DMS114 treated with DMSO at 0.1 percent for 48 hours (cell line): ENCODE measurements around the gene OXT.
"Not testable (repeated sequence)": the region's sequence is repeated elsewhere in the genome, so short reads cannot be mapped to it uniquely, and the experiment has no call there.

ENCODE experiments used
- DNase-seq: peaks from one replicate; lab custom pipeline; 2025; ENCODE audit not compliant: unreplicated experiment; lab: John Stamatoyannopoulos, UW

Gene OXT

DNA sequence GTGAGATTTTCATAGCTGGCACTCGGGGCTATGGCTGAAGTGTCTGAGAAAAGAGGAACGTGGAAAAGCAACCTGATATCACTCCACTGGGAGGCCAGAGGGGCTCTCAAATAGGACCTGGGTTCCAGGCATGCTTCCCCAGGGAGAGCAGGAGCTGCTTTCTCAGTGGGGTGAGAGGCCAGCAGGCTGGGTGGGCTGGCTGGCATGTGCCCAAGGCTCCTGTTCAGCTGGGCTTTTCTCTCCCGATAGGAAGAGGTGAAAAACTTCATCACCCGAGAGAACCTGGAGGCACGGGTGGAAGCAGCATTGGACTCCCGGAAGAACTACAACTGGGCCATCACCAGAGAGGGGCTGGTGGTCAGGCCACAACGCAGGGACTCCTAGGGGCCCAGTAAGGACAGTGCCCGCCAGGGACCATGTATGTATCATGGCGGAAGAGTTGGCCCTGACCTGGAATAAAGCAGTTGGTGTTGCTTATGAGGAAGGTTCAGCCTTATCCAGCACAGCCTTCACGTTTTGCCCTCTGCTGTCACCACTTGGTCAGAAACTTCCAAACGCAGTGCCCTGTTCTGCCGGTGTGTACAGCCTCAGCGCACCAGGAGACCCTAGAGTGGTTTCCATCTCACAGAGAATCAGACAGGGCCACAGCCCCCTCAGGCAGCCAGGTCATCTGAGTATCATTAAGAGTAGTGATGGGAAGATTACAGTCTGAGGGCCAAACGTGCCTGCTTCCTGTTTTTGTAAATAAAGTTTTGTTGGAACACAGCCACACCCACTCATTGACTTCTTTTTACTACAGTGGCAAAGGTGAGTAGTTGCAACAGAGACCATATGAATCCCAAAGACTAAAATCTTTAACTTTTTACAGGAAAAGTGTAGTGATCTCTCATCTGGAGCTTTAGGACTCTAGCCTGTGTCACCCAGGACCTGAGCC is 23.7 kb upstream of the OXT start:
- no peak for DNase-seq

DNA sequence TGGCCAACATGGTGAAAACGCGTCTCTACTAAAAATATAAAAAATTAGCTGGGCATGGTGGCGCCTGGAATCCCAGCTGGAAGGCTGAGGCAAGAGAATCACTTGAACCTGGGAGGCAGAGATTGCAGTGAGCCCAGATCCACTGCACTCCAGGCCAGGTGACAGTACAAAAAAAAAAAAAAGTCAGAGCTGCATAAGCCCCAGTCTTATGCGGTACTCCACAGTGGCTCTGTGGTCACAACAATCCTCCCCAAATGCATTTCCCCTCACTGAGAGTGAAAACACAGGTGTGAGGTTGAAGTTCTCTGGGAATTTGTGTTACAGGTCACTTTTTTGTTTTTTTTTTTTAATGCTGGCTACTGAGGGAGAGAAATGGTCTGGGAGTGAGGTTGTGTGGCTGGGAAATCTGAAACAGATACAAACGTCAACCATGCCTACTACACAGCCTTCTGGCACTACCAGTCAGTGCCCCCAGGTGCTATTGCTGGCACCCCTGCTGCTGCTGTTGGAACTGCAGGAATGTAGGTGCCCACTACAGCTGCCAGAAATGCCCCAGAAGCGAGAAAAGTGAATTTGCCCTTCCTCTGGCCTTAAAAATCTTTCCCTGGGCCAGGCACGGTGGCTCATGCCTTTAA is 19.9 kb upstream of the OXT start:
- no peak for DNase-seq

DNA sequence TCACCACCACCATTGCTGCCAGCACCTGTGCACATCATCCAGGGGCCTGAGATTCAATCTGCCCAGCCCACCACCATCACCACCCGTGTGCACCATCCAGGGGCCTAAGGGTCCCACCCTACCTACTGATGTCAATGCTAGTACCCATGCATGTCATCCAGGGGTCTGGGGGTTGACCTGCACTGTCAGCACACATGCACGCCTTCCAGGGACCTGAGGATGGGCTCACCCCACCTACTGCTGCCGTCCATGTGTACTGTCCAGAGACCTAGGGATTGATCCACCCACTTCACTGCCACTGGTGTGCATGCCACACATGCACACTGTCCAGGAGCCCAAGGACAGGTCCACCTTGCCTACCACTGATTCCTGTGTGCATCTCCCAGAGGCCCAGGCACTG is 11.9 kb upstream of the OXT start:
- no peak for DNase-seq

DNA sequence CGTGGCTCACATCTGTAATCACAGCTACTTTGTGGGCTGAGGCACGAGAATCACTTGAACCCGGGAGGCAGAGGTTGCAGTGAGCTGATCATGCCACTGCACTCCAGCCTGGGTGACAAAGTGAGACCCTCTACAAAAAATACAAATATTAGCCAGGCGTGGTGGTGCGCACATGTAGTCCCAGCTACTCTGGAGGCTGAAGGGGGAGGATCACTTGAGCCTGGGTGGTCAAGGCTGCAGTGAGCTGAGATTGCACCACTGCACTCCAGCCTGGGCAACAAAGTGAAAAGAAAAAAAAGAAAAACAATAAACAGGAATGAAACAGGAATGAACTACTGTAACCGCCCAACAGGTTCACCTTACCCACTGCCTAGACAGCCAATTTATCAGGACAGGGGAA is 7.3 kb upstream of the OXT start:
- not testable (repeated sequence) for DNase-seq

DNA sequence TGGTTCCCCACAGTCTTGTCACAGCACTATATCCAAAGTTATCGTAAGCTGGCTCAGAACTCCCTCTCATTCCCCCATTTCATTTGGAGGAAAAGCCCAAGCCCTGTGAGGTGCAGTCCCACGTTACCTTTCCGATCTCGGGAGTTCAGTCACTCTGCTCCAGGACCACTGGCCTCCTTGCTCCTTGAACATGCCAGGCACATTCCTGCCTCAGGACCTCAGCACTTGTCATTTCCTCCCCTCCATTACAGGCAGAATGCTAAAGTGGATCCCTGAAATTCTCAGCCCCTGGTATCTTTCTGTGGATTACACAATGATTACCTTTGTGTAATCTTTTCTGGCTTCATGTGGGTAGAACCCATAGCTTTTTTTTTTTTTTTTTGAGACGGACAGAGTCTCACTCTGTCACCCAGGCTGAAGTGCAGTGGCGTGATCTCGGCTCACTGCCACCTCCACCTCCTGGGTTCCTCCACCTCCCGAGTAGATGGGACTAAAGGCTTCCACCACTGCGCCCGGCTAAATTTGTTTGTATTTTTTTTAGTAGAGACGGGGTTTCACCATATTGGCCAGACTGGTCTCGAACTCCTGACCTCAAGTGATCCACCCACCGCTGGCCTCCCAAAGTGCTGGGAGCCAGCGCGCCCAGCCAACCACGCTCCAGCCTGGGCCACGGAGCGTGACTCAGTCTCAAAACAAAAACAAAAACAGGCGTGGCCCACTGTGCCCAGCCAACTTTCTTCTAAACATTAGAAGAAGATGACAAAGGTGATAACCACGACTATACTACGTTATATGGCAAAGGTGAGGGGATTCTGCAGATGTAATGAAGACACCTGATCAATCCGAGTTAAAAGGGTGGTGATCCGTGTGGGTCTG is 4.0 kb upstream of the OXT start:
- DNase-seq, result no peak

DNA sequence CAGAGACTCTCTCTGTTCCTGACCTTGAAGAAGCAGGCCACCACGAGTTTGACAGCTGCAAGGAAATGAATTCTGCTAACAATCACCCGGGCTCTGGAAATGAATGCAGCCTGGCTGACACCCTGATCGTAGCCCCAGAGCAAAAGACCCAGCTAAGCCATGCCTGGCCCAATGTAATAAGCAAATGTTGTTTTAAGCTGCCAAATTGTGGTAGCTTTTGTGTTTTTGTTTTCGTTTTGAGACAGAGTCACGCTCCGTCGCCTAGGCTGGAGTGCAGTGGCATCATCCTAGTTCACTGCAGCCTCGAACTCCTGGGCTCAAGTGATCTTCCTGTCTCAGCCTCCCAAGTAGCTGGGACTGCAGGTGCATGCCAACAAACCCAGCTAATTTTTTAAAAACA is 3.3 kb upstream of the OXT start:
- no peak for DNase-seq

DNA sequence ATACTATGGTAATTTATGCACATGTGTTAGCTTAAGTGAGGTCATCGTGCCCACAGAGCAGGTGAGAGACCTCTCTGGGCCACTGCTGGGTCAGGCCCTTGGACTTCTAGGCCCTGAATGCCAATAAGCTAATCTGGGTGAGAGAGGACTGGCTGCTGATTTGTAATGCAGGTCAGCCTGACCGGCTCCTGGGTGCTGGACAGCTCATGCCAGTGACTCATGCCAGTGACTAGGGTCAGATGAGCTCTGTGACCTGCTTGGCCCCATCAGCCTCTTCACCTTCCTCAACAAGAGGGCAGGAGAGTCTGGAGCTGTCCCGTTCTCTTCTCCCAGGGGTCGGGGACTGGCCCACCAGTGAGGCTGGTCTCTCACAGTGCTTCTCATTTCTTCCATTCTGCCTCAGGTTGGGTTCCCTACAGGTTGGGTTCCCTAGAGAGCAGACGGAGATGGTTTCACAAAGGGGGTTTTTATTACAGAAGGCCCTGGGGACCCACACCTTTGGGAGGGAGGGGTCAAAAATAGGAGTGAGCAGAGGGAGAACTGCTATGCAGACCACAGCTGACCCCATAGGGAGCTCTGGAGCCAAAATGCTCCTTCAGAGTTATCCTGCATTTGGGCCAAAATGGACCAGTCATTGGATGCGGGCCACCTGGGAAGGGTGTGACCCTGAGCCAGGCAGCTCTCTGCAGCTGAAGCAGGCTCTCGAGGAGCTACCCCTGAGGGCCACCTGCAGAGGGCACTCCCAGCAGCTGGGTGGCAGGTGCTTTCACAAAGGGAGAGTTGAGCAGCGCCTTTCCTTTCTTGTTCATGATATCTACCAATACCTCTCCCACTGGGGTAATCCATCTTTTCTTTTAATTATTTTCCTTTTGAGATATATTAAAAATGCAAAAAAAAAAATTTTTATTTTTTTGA is 2.2 kb upstream of the OXT start:
- DNase-seq, result no peak

DNA sequence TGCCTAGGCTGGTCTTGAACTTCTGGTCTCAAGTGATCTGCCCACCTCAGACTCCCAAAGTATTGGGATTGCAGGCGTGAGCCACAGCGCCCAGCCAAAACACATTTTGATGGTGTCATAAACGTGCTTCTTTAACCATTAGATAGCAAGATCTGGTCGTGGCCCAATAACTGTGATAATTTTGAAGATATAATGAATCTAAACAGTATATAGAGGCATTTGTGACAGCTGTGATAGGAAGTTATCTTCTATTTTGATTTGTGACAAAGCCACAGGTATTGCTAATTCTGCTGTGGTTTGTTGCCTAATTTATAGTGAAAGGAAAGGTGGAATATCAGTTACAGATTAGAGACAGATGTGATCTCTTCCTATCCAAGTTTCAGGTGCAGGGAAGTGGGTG is 695 bp upstream of the OXT start:
- no peak for DNase-seq

DNA sequence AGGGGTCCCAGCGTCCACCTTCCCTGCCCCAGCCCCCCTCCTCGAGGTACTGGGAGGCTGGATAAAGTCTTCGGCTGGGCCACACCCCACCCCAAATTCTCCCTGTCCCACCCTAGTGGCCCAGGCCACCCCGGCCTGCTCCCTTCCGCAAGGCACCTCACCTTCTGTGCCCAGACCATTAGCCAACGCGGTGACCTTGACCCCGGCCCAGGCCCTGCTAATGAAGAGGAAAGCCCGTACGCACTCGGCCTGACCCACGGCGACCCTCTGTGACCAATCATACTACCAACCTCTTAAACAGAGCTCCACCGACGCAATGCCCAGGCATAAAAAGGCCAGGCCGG is 182 bp upstream of the OXT start:
- no peak for DNase-seq

DNA sequence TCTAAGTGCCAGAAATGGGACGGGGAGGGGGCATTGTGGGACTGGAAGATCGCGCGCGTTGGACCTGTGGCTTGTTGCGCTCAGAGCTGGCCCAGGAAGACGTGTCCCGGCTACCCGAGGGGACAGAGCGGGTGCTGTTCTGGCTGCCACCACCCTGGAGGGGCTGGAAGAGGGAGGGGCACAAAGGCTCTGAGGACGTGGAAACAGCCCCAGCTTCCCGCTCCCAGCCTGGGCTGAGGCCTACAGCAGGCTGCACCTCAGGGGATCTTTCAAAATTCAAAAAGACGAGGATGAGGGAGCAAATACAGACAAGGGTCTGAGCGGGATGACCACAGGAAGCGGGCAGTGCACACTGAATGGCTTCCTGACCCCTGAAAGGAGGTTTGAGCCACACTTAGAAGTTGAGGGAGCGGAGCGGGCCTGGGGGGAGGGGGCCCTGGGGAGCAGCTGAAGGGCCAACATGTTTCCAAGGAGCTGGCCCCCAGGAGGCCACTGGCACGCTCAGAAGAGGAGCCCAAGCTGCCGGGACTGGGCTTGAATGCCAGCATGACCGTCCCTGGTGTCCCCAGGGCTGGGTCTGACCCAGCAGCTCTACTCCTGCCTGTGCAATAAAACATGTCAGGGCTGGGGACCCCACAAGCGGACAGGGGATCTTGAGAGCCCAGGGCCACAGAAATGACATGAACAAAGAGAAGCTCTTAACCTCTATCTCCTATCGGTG is 1.3 kb downstream of the OXT start:
- DNase-seq, result no peak

DNA sequence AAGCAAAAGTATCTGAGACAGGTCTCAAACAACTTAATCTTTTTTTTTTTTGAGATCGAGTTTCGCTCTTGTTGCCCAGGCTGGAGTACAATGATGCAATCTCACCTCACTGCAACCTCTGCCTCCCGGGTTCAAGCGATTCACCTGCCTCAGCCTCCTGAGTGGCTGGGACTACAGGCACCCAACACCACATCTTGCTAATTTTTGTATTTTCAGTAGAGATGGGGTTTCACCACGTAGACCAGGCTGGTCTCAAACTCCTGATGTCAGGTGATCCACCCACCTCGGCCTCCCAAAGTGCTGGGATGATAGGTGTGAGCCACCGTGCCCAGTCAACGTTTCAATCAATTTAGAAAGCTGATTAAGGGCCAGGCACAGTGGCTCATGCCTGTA is 1.8 kb downstream of the OXT start:
- DNase-seq, result not testable (repeated sequence)

DNA sequence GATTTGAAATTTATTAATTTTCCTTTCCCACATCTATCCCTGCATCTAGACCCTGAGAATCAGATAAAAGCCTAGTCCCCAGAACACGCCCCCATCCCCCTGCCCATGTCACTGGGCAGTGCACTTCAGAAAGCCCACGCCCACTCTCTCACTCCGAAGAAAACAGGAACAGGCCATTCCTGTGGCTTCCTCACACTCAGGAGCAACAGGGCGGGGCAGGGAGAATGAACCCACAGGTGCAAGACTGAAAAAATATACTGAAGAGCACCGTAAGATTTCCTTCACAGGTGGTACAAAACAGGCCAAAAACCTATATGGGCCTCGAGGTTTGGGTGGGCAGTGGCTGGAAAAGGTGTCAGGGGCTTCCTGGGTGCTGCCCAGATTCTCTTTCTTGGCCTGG is 3.4 kb downstream of the OXT start:
- DNase-seq, result no peak

DNA sequence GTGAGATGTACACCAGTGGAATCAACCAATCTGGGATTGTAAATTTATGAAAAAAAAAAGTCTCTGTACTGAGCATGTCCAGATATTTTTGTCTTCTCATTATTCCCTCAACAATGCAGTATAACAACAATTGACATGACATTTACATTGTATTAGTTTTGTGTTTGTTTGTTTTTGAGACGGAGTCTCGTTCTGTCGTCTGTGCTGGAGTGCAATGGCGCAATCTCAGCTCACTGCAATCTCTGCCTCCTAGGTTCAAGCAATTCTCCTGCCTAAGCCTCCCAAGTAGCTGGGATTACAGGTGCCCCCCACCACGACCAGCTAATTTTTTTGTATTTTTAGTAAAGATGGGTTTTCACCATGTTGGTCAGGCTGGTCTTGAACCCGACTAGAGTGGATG is 3.9 kb downstream of the OXT start:
- DNase-seq, result not testable (repeated sequence)

DNA sequence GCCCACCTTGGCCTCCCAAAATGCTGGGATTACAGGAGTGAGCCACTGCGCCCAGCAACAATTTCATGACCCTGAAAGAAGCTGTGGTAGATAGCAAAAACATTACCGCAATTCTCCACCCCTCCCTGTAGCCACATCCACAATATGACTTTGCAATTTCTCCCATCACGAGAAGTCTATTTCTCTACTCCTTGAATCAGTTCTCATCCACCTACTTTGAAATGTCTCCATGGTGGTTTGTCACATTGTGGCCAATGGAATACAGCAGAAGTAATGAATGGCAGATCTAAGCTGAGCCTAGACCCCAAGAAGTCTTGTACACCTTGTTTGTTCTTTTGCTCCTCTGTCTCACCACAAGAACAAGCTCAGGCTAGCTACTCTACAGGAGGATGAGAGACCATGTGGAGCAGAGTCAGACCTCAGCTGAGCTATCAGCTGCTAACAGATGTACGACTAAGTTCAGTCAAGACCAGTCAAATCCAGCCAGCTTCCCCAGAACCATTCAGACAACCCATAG is 6.3 kb downstream of the OXT start:
- DNase-seq, result no peak

DNA sequence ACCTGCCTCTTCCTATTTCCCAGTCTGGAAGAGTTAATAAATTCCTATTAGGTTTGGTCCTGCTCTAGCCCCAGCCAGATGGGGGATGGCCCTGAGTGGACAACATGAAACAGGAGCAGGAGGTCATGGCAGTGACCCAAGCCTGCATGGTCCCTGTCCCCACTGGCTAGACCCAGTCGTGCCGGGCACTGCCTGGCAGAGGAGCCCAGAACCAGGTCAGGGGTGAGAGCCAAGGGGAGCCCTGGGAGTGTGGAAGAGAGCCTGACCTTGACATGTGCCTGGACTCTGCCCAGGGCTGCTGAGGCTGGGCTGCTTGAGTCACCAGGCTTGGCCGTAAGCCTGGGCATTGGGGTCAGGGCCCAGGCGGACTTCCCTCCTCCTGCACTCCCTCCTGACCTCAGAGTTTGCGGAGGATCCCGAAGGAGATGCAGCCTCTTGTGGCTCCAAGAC is 9.5 kb downstream of the OXT start:
- DNase-seq, result no peak

DNA sequence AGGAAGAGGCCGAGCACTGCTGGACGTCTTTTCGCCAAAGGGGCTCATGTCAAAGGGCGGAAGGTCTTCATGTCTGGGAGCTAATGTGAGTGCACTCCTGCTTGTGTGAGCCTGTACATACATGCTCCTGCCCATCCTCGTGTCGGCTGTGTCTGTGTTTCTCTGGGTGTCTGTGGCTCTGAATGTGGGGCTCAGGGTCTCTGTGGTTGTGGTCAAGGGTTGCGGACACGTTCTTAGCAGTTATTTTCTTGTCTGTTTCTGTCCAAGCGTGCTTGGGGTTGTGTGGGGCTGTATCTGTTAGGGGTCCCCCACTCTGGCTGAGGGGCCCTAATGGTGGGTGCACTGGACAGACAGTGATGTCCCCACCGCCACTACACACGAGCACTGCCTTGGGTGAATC is 10.2 kb downstream of the OXT start:
- no peak for DNase-seq

DNA sequence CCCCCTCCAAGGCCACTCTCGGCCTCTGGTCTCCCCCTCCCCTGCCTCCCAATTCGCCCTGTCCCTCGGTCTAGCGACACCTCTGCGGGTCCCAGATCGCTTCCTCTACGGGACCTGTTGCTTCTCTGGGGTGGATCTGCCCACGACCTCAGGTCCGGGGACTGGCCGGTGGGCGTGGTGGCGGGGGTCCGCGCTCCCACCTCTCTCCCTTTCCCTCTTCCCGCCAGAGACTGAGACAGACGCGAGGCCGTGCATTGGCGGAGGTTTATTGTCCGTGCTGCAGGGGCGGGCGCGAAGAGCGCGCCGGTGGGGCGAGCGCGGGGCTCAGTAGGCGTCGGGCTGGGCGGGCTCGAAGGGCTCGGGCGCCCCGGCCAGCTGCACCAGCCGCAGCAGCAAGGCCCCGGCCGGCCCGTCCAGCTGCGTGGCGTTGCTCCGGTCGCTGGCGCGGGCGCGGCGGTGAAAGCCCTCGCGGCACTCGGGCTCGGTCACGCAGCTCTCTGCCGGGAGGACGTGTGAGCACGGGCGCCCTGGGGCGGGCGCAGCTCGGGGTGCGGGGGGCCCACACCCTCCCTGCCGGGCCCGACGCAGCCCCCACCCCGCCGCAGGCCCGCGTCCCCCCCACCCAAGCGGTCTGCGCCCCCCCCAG is 11.0 kb downstream of the OXT start:
- DNase-seq, result no peak

DNA sequence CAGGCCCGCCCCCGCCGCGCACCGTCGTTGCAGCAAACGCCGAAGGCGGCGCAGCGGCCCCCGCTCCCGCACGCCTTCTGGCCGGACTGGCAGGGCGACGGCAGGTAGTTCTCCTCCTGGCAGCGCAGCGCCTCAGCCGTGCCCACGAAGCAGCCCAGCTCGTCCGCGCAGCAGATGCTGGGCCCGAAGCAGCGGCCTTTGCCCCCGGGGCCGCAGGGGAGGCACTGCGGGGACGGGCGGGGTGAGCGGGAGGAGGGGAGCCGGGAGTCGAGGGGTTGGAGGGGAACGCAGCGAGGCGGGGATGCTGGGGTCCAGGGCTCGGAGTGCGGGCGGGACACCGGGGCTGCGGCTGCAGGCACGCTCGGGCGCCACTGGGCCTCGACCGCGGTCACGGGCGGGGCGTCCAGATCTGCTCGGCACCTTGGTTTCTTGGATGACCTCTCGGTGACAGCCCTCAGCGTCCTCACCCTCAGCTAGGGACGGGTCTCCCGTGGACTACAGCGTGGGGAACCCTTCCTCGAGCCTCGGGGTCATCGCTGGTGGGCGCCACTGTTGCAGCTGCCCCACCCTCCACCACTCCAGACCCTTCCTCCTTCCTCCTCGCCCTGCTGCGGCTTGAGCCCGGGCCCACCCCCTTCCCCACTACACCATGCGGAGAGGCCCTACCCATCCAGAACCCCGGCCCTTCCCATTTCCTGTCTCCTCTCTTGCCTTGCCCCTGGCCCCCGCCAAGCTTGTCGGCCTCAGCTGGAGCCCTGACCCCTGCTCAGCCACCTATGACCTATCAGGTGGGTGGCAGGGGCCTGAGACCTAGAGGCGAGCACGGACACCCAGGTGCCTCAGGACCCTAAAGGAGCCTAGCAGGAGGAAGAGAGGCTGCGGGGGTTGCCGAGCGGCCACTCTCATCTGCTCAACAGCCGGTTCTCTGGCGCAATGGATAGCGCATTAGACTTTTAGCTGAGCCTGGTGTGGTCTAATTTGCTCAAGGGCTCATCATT is 11.8 kb downstream of the OXT start:
- no peak for DNase-seq
